Effector memory CD4-positive, alpha-beta T cell (primary cell): ENCODE results near the gene CHD6.

Source experiments
- DNase-seq, 3 donors: peaks; one replicate each; pipeline ENCODE4 v3.0.0-alpha.2; 2020
- H3K27ac ChIP-seq: 2 replicates; pipeline ENCODE4 v1.7.0; 2013; ENCODE audit warnings: mild to moderate bottlenecking, low read length, moderate library complexity; ENCODE audit not compliant: insufficient read depth, poor library complexity, severe bottlenecking
- H3K27me3 ChIP-seq: replicated peaks from 2 replicates; pipeline ENCODE4 v1.7.0; 2013; ENCODE audit warnings: mild to moderate bottlenecking, low read length; ENCODE audit not compliant: insufficient read depth, control insufficient read depth, poor library complexity, severe bottlenecking
- H3K36me3 ChIP-seq: 2 replicates; pipeline ENCODE4 v1.7.0; 2013; ENCODE audit warnings: mild to moderate bottlenecking, low read length, moderate library complexity; ENCODE audit not compliant: control insufficient read depth, insufficient read depth
- H3K4me1 ChIP-seq: 2 replicates; pipeline ENCODE4 v1.7.0; 2013; ENCODE audit warnings: low read length, mild to moderate bottlenecking; ENCODE audit not compliant: control insufficient read depth, insufficient read depth, poor library complexity, severe bottlenecking
- H3K4me3 ChIP-seq: 2 replicates; pipeline ENCODE4 v1.7.0; 2013; ENCODE audit warnings: low read length, low read depth, mild to moderate bottlenecking; ENCODE audit not compliant: insufficient read depth, poor library complexity, severe bottlenecking
- H3K9me3 ChIP-seq: 2 replicates; pipeline ENCODE4 v1.7.0; 2013; ENCODE audit warnings: mild to moderate bottlenecking, low read length, moderate library complexity; ENCODE audit not compliant: control insufficient read depth

The CHD6 gene

DNA sequence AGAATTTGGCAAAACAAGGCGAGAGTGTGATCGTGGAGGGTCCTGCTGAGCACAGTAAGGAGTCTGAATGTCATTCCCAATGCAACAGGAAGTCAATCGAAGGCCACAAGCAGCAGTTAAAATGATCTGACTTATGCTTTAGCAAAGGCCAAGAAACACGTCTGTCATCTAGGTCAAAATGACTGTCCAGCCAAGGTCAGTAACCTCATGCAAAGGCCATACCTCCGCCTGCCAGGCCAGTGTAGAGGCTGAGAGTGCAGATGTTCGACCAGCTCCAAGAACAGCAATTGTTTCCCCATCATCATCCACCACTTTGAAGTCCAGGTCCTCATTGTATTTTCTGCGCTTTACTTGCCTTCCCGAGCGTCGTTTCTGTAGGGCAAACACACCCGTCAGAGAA is 105.6 kb downstream of the CHD6 start:
- Histone ChIP-seq H3K27me3 (no peaks in the 10 kb centered on the region), H3K36me3 (peaks cover 38% of the 10 kb centered on the region), H3K27ac (no peak overlapping the region), H3K4me3 (no peak overlapping the region), H3K9me3 (no peaks in the 10 kb centered on the region), H3K4me1 (no peaks in the 10 kb centered on the region)
- DNase-seq = no peak

GRCh38 chr20:41510847-41511450 is 107.2 kb downstream of the CHD6 start:
- no peaks in the 10 kb centered on the region for H3K9me3 ChIP-seq
- no peaks in the 10 kb centered on the region for H3K27me3 ChIP-seq
- H3K4me3 ChIP-seq = no peak overlapping the region
- peaks cover 38% of the 10 kb centered on the region for H3K36me3 ChIP-seq
- H3K27ac ChIP-seq = no peak overlapping the region
- H3K4me1 ChIP-seq = no peaks in the 10 kb centered on the region
- DNase-seq = no peak

- H3K27me3 ChIP-seq = no peaks in the 10 kb centered on the region
- no peak overlapping the region for H3K4me3 ChIP-seq
- H3K27ac ChIP-seq = no peak overlapping the region
- no peak for DNase-seq
- H3K9me3 ChIP-seq = no peaks in the 10 kb centered on the region
- no peaks in the 10 kb centered on the region for H3K4me1 ChIP-seq
- peaks cover 38% of the 10 kb centered on the region for H3K36me3 ChIP-seq
Observed at GRCh38 chr20:41510224-41510623, 108.0 kb downstream of the CHD6 start.

GRCh38 chr20:41509316-41510200 is 108.6 kb downstream of the CHD6 start:
- no peak overlapping the region for H3K4me3 ChIP-seq
- H3K9me3 ChIP-seq = no peaks in the 10 kb centered on the region
- no peak overlapping the region for H3K27ac ChIP-seq
- no peak for DNase-seq
- H3K36me3 ChIP-seq = peaks cover 34% of the 10 kb centered on the region
- no peaks in the 10 kb centered on the region for H3K27me3 ChIP-seq
- H3K4me1 ChIP-seq = no peaks in the 10 kb centered on the region

DNA sequence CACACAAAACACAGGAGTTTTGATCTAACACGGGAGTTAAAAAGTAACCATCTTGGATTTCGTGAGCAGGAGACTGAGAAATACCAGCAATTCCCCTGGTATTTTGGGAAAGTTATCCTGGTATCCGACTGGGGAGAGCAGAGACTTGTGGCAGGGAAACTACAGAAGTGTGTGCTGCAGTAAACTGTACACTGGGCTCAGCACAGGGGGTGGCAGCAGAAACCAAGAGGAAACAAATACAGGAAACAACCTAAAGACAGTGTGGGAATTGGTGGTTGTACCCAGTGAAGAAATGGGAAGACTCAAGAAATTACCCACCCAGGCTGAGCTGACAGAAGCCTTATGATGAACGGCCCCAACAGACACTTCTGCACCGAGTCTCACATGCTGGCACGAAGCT is 109.8 kb downstream of the CHD6 start:
- Histone ChIP-seq H3K9me3 (no peaks in the 10 kb centered on the region), H3K27ac (no peak overlapping the region), H3K27me3 (no peaks in the 10 kb centered on the region), H3K36me3 (peaks cover 30% of the 10 kb centered on the region), H3K4me1 (no peaks in the 10 kb centered on the region), H3K4me3 (no peak overlapping the region)
- no peak for DNase-seq

DNA sequence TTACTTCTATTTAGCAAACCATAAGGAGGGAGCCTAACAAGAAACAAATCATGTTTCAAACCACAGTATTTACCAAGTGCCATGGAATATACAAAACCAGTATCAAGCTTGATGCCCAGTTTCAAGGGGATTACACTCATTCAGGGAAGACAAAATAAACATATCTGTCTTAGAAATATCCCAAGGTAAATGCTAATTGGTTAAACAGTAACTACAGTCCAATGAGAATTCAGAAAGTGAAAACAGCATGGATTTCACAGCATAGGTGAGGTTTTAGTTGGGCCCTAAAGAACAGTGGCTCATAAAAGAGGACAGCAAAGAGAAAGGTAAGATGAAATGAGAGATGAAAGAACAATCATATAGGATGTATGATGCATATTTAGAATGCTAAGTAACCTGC is 110.3 kb downstream of the CHD6 start:
- Histone ChIP-seq H3K9me3 (no peaks in the 10 kb centered on the region), H3K27me3 (no peaks in the 10 kb centered on the region), H3K4me3 (no peak overlapping the region), H3K27ac (no peak overlapping the region), H3K36me3 (peaks cover 25% of the 10 kb centered on the region), H3K4me1 (no peaks in the 10 kb centered on the region)
- no peak for DNase-seq

GRCh38 chr20:41507436-41507835 is 110.7 kb downstream of the CHD6 start:
- H3K4me3 ChIP-seq = no peak overlapping the region
- peaks cover 21% of the 10 kb centered on the region for H3K36me3 ChIP-seq
- no peaks in the 10 kb centered on the region for H3K27me3 ChIP-seq
- no peaks in the 10 kb centered on the region for H3K4me1 ChIP-seq
- DNase-seq = no peak
- no peaks in the 10 kb centered on the region for H3K9me3 ChIP-seq
- no peak overlapping the region for H3K27ac ChIP-seq

DNA sequence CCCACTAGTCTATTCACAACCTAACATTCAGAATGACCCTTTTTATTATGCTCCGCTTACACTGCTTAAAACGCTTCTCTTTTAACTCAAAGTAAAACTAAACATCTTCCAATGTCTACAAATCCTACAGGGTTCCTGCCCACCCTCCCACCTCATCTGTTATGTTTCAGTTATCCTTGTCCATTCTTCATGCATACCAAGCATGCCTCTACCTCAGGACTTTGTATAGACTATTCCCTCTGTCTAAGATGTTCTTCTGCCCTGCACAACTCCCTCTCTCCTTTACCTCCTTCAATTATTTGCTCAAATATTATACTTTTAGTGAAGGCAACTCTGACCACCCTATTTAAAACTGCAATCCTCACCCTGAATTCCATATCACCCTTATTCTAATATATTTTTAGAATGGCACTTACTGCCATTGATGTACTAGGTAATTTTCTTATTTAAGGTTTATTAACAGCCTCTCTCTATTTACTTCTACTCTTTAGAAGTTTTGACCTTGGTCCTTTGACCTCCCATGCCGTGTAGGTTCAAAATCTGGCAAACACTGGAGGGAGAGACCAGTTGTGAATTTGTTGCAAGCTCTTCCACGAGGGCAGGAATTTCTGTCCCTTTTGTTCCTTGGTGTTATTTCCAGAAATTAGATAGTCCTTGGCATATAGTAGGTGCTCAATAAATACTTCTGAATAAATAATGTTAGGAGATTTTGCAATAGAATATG is 111.8 kb downstream of the CHD6 start:
- Histone ChIP-seq H3K4me1 (no peaks in the 10 kb centered on the region), H3K27ac (no peak overlapping the region), H3K9me3 (no peaks in the 10 kb centered on the region), H3K27me3 (no peaks in the 10 kb centered on the region), H3K4me3 (no peak overlapping the region), H3K36me3 (peaks cover 17% of the 10 kb centered on the region)
- no peak for DNase-seq

DNA sequence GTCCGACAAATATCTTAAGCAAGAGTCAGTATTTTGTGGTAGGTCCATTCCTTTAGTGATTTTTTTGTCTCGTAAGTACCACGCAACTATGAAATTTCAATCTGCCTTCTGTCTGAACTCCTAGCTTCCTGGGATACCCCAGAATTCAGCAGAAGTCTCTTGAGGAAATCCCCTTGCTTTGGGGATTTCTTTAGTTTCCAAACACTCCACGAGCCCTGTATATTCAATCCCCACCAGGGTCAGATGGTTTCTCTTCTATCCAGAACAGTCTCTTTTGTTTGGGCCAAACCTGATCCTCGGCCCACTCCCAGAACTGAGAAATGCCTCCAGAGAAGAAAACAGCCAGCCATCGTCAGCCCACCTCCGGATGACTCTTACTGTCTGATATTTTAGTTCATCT is 113.0 kb downstream of the CHD6 start:
- DNase-seq = no peak
- Histone ChIP-seq H3K4me3 (no peak overlapping the region), H3K36me3 (peaks cover 16% of the 10 kb centered on the region), H3K4me1 (no peaks in the 10 kb centered on the region), H3K27me3 (no peaks in the 10 kb centered on the region), H3K27ac (no peak overlapping the region), H3K9me3 (no peaks in the 10 kb centered on the region)

GRCh38 chr20:41501376-41501775 is 116.8 kb downstream of the CHD6 start:
- no peaks in the 10 kb centered on the region for H3K4me1 ChIP-seq
- H3K4me3 ChIP-seq = no peak overlapping the region
- H3K36me3 ChIP-seq = peaks cover 16% of the 10 kb centered on the region
- H3K27ac ChIP-seq = no peak overlapping the region
- H3K9me3 ChIP-seq = no peaks in the 10 kb centered on the region
- H3K27me3 ChIP-seq = no peaks in the 10 kb centered on the region
- DNase-seq = no peak
